Activated CD4-positive, alpha-beta T cell treated with anti-CD3 and anti-CD28 coated beads for 36 hours (primary cell): ENCODE results near the gene CARNS1. TPM values are rescaled to one million over a fixed set of nuclear protein-coding genes. Genes with fewer than 3 reads are reported as not detected.

ENCODE experiments used
- ATAC-seq: fragments of 200-7000 bp; cut with Tn5 transposase; one replicate; pipeline ENCODE4 v1.10.0; 2021; ENCODE audit warnings: mild to moderate bottlenecking, moderate library complexity
- CTCF ChIA-PET: fragments of 350-600 bp; sonication (Branson Sonifier 250); formaldehyde crosslinking; loops from one replicate; lab custom pipeline; 2021; ENCODE audit warnings: antibody characterized with exemption; lab: Charles Lee
- POLR2A ChIA-PET: fragments of 350-600 bp; sonication (Branson Sonifier 250); formaldehyde crosslinking; loops from one replicate; lab custom pipeline; 2021; ENCODE audit warnings: antibody characterized with exemption, inconsistent platforms; lab: Charles Lee
- DNase-seq: peaks from one replicate; pipeline ENCODE4 v3.0.0-alpha.2; 2020
- H3K27ac Mint-ChIP-seq: one replicate; pipeline ENCODE4 v1.8.0; 2021; ENCODE audit warnings: mixed read lengths
- H3K27me3 Mint-ChIP-seq: one replicate; pipeline ENCODE4 v1.8.0; 2021; ENCODE audit warnings: mixed read lengths
- H3K36me3 Mint-ChIP-seq: one replicate; pipeline ENCODE4 v1.8.0; 2021; ENCODE audit warnings: low read depth, mixed read lengths
- H3K4me1 Mint-ChIP-seq: one replicate; pipeline ENCODE4 v1.8.0; 2021; ENCODE audit warnings: mixed read lengths
- H3K4me3 Mint-ChIP-seq: one replicate; pipeline ENCODE4 v1.8.0; 2021; ENCODE audit warnings: mild to moderate bottlenecking, moderate library complexity, mixed read lengths
- H3K9me3 Mint-ChIP-seq: one replicate; pipeline ENCODE4 v1.8.0; 2021; ENCODE audit warnings: low read depth, mixed read lengths
- intact Hi-C, 2 experiments: fragments of 100-400 bp; cut with DNase I in 1 of 2; cut with micrococcal nuclease in 1 of 2; formaldehyde crosslinking; loops; one replicate each; pipeline versions ENCODE4 v1.14.2 to v1.15.1; 2022 to 2024; cut with DNase I, micrococcal nuclease
- total RNA-seq, 2 experiments: library from RNA; stranded (reverse); gene quantifications; one replicate each; pipeline ENCODE4 v1.2.3, GENCODE V29; 2021

Gene CARNS1
- total RNA-seq, 2 experiments from 2014 or later: 1.5 to 1.6 TPM

DNA sequence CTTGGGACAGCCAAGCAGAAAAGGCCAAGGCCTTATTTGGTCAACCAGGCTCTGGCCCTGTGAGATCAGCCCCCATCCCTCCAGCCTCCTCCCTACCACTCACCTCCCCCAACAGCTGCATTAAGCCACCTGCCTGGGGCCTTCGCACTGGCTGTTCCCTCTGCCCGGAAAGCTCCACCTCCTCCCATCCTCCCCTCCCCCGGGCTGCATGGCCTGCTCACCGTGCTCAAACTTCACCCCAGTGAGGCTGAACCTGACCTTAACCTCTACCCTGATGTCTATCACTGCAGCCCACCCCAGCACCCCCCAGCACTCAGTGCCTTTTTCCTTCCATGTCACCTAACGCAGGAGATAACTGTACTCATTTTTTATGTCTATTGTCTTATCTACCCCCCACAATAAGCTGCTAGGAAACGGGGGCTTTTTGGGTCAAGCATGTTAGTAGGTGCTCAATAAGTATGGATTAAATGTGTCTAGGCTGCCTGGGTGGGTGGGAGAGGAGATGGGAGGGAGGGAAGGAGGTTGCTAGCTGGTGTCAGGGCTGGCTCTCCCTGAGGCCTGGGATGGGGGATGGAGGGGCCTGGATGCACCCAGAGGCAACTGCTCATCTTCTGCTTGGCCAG is 21.1 kb downstream of the CARNS1 start:
- no peaks in the 10 kb centered on the region for H3K27me3 Mint-ChIP-seq
- intact Hi-C loops: loop anchor here (1.0 to 2.0 kb wide), 5 partner anchors 8 to 70 kb away; partner anchors contain the start of genes RPS6KB2 (in 1 of the 2) and TMEM134 (in 1 of the 2)
- ATAC-seq: peak; percentile 51
- ChIA-PET CTCF (interaction anchor here (0.7 to 1.1 kb wide), 3 partner anchors 8 to 148 kb away, joined by 3 read pairs; partner anchors contain the start of genes PPP1CA and RPS6KB2), POLR2A (interaction anchor here (0.8 to 2.5 kb wide), 6 partner anchors 8 to 50 kb away, joined by 3 to 9 read pairs (median 4); partner anchors contain the start of genes PPP1CA and RPS6KB2)
- peak overlapping the region; percentile 84 for H3K4me3 Mint-ChIP-seq
- H3K27ac Mint-ChIP-seq: peak overlapping the region; percentile 93
- peaks cover 64% of the 10 kb centered on the region for H3K36me3 Mint-ChIP-seq
- peak; percentile 91 for DNase-seq
- H3K9me3 Mint-ChIP-seq: no peaks in the 10 kb centered on the region
- peaks cover 60% of the 10 kb centered on the region for H3K4me1 Mint-ChIP-seq

DNA sequence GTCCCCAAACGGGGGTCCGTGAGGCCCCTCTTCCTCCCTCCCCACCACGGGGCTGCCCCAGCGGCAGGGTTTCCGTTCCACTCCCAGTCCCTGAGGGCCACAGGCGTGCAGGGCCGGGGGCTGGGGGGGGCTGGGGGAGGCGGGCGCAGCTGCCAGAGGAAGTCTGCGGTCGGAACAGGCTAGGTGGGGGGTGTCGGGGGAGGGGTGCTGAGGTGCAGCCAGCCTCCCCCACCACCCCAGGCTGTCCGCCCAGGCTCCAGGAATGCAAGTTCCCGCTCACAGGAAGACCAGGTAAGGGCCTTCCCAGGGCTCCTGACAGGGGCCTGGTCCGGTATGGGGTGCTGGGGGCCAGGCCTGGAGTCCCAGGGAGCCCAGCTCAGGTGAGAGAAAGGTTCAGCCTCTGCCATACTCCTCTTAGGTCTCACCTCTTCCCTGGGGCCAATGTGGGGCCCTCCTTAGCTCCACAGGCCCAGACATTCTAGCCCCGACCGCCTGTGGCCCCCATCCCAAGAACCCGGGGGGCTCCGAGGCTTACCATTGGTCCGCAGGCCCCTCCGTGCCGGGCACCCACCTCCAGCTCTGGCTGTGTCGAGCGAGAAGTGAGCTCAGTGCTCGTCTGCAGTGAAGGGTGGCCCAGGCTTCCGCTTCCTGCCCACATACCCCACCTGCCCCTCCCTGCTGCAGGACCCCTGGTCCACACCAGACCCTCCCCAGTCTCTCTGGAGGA is 21.8 kb downstream of the CARNS1 start, which contains the start of gene PTPRCAP:
Gene PTPRCAP (minus strand): TSS at position 601 of the 727 bp plus-strand sequence. CDS start 63 bp downstream, at position 538.
- peak; percentile 24 for ATAC-seq
- H3K9me3 Mint-ChIP-seq: no peaks in the 10 kb centered on the region
- no peaks in the 10 kb centered on the region for H3K27me3 Mint-ChIP-seq
- peak within 1 kb of the TSS; percentile 84 for H3K4me3 Mint-ChIP-seq
- peak; percentile 84 for DNase-seq
- H3K36me3 Mint-ChIP-seq: peaks cover 57% of the 10 kb centered on the region
- CTCF ChIA-PET: interaction anchor here (0.7 to 3.0 kb wide), 6 partner anchors 9 to 45 kb away, joined by 3 to 16 read pairs (median 3); partner anchors contain the start of genes PPP1CA, RAD9A and RPS6KB2
- intact Hi-C loops: loop anchor here (1.0 to 2.0 kb wide), 4 partner anchors 16 to 70 kb away; partner anchors contain the start of gene TMEM134 (in 1 of the 2)
- peaks cover 56% of the 10 kb centered on the region for H3K4me1 Mint-ChIP-seq
- POLR2A ChIA-PET: interaction anchor here (0.8 to 2.5 kb wide), 8 partner anchors 9 to 49 kb away, joined by 3 to 9 read pairs (median 4); partner anchors contain the start of genes PPP1CA, RAD9A and RPS6KB2
- peak within 1 kb of the TSS; percentile 93 for H3K27ac Mint-ChIP-seq

DNA sequence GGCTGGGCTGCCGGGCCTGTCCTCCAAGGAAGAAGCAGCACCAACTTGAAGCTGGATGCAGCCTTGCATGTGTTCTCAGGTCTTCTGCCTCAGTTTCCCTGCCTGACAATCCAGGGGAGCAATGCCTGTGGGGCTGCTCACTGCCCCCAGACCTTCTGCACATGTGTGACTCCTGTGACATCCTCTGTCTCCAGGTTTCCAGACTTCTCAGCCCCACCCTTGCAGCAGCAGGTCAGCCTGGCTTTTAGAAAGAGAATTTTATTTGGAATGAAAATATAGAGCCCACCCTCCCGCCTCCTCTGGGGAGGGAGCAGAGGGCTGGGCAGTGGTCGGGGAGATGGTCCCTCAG is 22.3 kb downstream of the CARNS1 start:
- DNase-seq (no peak), ATAC-seq (no peak)
- Mint-ChIP-seq H3K27me3 (no peaks in the 10 kb centered on the region), H3K4me3 (peak overlapping the region; percentile 84), H3K4me1 (peaks cover 60% of the 10 kb centered on the region), H3K9me3 (no peaks in the 10 kb centered on the region), H3K36me3 (peaks cover 53% of the 10 kb centered on the region), H3K27ac (peak overlapping the region; percentile 91)
- ChIA-PET POLR2A (interaction anchor here (0.8 to 2.5 kb wide), 6 partner anchors 9 to 49 kb away, joined by 3 to 9 read pairs (median 4); partner anchors contain the start of genes PPP1CA and RAD9A), CTCF (interaction anchor here (0.7 to 3.0 kb wide), 7 partner anchors 10 to 46 kb away, joined by 3 to 16 read pairs (median 3); partner anchors contain the start of genes PPP1CA, RAD9A and TMEM134)
- intact Hi-C loops: loop anchor here (1.0 to 2.0 kb wide), 9 partner anchors 17 to 69 kb away; partner anchors contain the start of gene TMEM134 (in 1 of the 2)

DNA sequence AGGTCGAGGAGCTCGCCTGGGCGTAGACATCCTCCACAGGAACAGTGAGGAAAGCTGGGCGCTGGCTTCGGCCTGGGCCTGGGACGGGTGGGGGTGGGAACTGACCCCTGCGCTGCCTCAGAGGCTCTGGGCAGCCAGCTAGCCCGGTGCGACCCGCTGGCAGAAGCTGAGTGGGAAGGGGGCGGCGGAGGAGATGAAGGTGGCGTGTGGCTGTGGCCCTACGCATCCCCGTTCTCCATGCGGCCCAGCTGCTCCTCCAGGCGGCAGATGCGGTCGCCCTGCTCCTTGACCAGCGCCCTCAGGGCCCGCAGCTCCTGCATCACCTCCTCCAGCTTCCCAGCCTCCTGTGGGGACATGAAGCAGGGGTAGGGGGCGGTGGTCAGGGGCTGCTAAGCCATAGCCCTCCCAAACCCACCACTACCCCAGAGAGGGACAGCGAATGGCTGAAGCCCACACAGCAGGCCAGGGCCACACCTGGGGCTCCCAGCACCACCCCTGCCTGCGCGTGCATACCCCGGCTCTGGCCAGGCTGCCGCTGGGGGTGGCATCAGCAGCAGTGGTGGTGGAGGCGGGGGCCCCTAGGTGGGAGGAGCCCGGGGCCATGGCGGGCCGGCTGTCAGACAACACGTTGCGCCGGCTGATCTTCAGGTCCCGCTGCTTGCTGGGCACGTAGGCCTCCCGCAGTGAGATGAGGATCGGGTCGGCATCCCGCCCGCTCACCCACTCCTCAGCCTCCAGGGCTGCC is 22.9 kb downstream of the CARNS1 start:
- Mint-ChIP-seq H3K36me3 (peaks cover 49% of the 10 kb centered on the region), H3K4me1 (peaks cover 57% of the 10 kb centered on the region)
- intact Hi-C loops: loop anchor here (1.0 to 2.0 kb wide), 5 partner anchors 26 to 68 kb away; no protein-coding TSS in a partner anchor

DNA sequence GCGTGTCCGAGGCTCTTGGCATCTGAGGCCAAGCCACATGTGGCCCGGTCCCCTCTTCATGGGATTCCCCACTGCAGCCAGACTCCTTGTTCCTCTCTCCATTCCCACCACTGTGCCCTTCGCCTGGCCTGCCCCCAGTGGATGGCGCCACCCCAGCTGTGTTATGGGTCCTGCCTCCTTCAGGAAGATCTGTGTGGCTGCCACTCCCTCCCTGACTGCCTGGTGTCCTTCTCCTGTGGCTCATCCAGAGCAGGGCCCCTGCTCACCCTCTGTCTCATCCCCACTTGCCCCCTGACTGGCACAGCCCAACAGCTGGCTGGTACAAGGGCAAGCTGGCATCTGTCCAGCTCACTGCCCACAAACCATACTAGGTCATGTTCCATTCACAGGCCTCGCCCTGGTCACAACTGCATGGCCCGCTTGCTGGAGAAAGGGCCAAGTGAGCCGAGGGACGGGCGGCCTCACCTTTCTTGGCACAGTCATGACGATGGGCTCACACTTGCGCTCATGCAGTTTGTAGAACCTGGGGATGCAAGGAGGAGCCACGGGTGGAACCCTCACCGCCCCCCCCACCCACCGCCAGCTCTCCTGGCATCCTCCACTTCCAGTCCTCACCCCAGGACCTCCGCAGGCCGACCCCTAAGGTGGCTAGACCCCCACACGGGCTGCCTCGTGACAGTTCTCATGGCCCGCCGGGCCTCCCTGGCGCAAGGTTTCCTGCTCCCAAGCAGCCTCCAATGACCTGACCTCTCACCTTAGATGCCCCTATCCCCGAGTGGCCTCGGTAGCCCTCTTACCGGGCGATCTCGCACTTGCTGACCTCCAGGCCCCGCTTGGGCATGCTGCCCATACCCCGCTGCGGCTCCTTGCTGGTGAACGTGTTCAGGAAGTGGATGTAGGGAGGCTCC is 24.1 kb downstream of the CARNS1 start:
- POLR2A ChIA-PET: interaction anchor here (0.6 kb wide), 1 partner anchor 35 kb away, joined by 3 read pairs; no protein-coding TSS in a partner anchor
- H3K4me1 Mint-ChIP-seq: peaks cover 49% of the 10 kb centered on the region

More for the DNA sequence above, 22.9 kb downstream of the CARNS1 start:
- CTCF ChIA-PET: interaction anchor here (0.6 to 3.0 kb wide), 10 partner anchors 9 to 121 kb away, joined by 3 to 16 read pairs (median 3); partner anchors contain the start of genes PPP1CA, RAD9A and TMEM134
- POLR2A ChIA-PET: interaction anchor here (0.6 to 2.5 kb wide), 7 partner anchors 8 to 48 kb away, joined by 3 to 9 read pairs (median 4); partner anchors contain the start of genes PPP1CA and RAD9A
- Mint-ChIP-seq H3K27me3 (no peaks in the 10 kb centered on the region), H3K27ac (peak overlapping the region; percentile 97), H3K4me3 (peak overlapping the region; percentile 84), H3K9me3 (no peaks in the 10 kb centered on the region)
- DNase-seq (peak; percentile 94), ATAC-seq (peak; percentile 56)

DNA sequence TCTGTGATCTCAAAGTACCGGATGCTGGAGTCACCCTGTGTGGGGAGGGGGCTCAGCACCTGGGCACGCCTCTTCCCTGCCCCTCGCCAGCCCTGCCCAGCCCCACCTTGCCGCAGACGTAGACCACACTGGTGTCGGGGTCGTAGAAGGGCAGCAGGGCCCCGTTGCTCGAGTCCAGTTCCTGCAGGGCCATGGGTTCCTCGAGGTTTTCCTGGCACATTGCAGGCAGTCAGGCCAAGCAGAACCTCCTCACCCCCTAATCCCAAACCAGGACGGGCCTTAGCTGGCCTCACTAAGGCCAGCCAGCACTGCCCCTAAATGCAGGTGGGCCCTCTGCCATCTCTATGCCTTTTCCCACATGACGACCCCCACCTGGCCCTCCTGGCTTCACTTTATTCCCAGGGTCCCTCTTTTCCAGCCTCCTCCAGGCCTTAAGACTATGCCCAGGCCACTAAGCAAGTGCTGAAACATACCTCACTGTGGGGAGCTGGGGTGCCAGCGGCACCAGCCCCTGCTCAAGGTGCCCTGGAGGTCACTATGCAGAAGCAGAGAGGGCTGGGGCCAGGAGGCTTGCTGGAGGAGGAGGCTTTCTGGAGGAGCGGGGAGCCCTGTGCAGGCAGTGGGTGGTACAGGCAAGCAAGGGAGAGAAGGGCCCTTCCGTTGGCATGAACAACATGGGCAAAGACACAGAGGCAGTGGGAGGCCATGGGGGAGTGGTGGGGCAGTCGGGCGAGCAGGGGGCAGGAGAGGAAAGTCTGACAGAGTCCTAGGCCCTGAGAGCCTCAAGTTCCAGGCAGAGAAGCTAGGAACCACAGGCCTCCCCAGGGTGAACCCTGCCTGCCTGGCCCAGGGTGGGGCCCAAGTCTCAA is 25.0 kb downstream of the CARNS1 start:
- Mint-ChIP-seq H3K27ac (peak overlapping the region; percentile 97), H3K9me3 (no peaks in the 10 kb centered on the region), H3K4me1 (peaks cover 51% of the 10 kb centered on the region), H3K27me3 (no peaks in the 10 kb centered on the region), H3K36me3 (peaks cover 39% of the 10 kb centered on the region), H3K4me3 (peak overlapping the region; percentile 84)
- intact Hi-C loops: no loop called here
- ATAC-seq (no peak), DNase-seq (peak; percentile 53)
- ChIA-PET CTCF (interaction anchor here (0.6 to 2.4 kb wide), 3 partner anchors 29 to 1633 kb away, joined by 3 to 9 read pairs (median 6); partner anchors contain the start of genes PPP1CA and TMEM134), POLR2A (no interaction called here)

More for the DNA sequence above, 24.1 kb downstream of the CARNS1 start:
- H3K36me3 Mint-ChIP-seq: peaks cover 43% of the 10 kb centered on the region
- intact Hi-C loops: loop anchor here in 1 of 2 experiments (2.0 kb wide), 2 partner anchors 25 to 33 kb away; no protein-coding TSS in a partner anchor
- CTCF ChIA-PET: interaction anchor here (0.5 to 3.0 kb wide), 7 partner anchors 8 to 480 kb away, joined by 3 to 16 read pairs (median 3); partner anchors contain the start of genes PPP1CA and TMEM134
- H3K27ac Mint-ChIP-seq: peak overlapping the region; percentile 97
- peak; percentile 2 for ATAC-seq
- H3K4me3 Mint-ChIP-seq: peak overlapping the region; percentile 84
- no peaks in the 10 kb centered on the region for H3K9me3 Mint-ChIP-seq
- peak; percentile 77 for DNase-seq
- no peaks in the 10 kb centered on the region for H3K27me3 Mint-ChIP-seq

DNA sequence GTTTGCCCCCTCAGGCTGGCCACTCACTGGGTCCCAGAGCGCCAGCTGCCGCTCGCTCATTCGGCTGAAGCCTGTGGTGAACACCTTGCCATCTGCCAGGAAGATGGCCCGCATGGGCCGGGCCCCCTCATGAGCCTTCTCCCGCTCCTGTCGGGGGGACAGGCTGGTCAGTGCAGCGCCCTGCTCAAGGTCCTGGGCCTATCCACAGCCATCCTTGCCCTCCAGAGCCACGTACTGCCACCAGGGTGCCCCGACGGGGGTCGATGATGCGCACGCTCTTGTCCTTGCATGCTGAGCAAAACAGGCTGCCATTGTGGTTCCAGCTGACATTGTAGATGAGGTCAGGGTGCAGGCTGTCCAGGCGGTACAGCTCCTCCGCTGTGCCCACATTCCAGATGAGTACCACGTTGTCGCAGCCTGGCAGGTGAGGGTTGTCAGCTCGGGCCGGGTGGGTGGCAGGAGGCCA is 25.7 kb downstream of the CARNS1 start:
- Mint-ChIP-seq H3K27me3 (no peaks in the 10 kb centered on the region), H3K9me3 (no peaks in the 10 kb centered on the region), H3K36me3 (peaks cover 36% of the 10 kb centered on the region), H3K27ac (no peak overlapping the region), H3K4me3 (no peak overlapping the region), H3K4me1 (peaks cover 54% of the 10 kb centered on the region)
- ChIA-PET POLR2A (no interaction called here), CTCF (interaction anchor here (1.0 kb wide), 1 partner anchor 40 kb away, joined by 6 read pairs; the partner anchor contains the start of gene PPP1CA)
- intact Hi-C loops: no loop called here
- DNase-seq: peak; percentile 44
- ATAC-seq: no peak

DNA sequence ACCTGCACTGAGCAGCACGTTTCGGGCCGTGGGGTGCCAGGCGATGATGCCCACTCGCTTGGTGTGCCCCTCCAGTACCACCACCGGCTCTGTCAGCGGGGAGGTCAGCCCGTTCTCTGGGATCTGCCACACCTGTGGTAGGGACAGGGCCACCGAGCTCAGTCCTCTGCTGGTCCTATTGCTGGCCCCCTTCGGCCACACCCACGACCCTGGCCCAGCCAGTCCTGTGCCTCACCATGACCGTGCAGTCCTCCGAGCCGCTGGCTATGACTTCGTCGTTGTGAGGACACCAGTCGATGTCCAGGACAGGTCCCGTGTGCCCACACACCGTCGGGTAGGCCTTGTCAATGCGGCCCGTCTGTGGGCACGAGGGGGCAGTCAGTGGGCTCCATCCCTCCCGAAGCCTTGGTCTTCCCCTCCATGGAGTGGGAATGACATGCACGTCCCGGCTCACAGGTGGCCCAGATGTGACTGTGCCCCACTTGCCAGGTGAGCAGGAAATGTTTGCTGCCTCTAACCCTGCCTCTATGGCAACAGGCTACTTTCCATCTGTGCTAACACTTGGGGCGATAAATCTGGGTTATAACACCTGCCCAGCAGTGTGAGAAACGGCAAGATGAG is 26.4 kb downstream of the CARNS1 start:
- CTCF ChIA-PET: no interaction called here
- DNase-seq (peak; percentile 29), ATAC-seq (no peak)
- H3K27ac Mint-ChIP-seq: peak overlapping the region; percentile 28
- POLR2A ChIA-PET: no interaction called here
- intact Hi-C loops: no loop called here
- H3K9me3 Mint-ChIP-seq: no peaks in the 10 kb centered on the region
- H3K4me3 Mint-ChIP-seq: no peak overlapping the region
- no peaks in the 10 kb centered on the region for H3K27me3 Mint-ChIP-seq
- H3K4me1 Mint-ChIP-seq: peaks cover 60% of the 10 kb centered on the region
- H3K36me3 Mint-ChIP-seq: peaks cover 30% of the 10 kb centered on the region
